Heart left ventricle (tissue), 16 donors: ENCODE data around the gene KPNA6. TPM values are rescaled to one million over a fixed set of nuclear protein-coding genes. Genes with fewer than 3 reads are reported as not detected.

Experiments used
- ATAC-seq, 4 donors: fragments of 200-7000 bp; cut with Tn5 transposase; one replicate each; pipeline ENCODE4 v1.9.1; 2020 to 2022; ENCODE audit warnings: moderate library complexity in 4 of 4, mild to moderate bottlenecking in 3 of 4, moderate number of reproducible peaks in 1 of 4
- DNase-seq, 5 donors: peaks; one replicate each; pipeline ENCODE4 v3.0.0-alpha.2; 2020
- H3K27ac ChIP-seq, 12 donors: fragments of 200-600 bp; sonication (generic) in 4 of 12; one replicate each; pipeline versions ENCODE4 v1.5.0 to v1.8.0; 2016 to 2022; ENCODE audit warnings: mild to moderate bottlenecking in 2 of 12
- H3K27me3 ChIP-seq, 9 donors: fragments of 200-600 bp; sonication (generic) in 2 of 9; one replicate each; pipeline versions ENCODE4 v1.5.1 to v1.8.0; 2016 to 2022; ENCODE audit warnings: mild to moderate bottlenecking in 3 of 9
- H3K36me3 ChIP-seq, 9 donors: fragments of 200-600 bp; sonication (generic) in 2 of 9; one replicate each; pipeline versions ENCODE4 v1.5.0 to v1.8.0; 2018 to 2022; ENCODE audit warnings: mild to moderate bottlenecking in 2 of 9
- H3K4me1 ChIP-seq, 12 donors: fragments of 200-600 bp; sonication (generic) in 4 of 12; one replicate each; pipeline versions ENCODE4 v1.5.0 to v1.8.0; 2016 to 2022; ENCODE audit warnings: mild to moderate bottlenecking in 3 of 12
- H3K4me3 ChIP-seq, 12 donors: fragments of 200-600 bp; sonication (generic) in 4 of 12; one replicate each; pipeline versions ENCODE4 v1.5.0 to v1.8.0; 2017 to 2022; ENCODE audit warnings: mild to moderate bottlenecking in 9 of 12, moderate library complexity in 4 of 12
- H3K9me3 ChIP-seq, 12 donors: fragments of 200-600 bp; sonication (generic) in 4 of 12; one replicate each; pipeline versions ENCODE4 v1.5.0 to v1.8.0; 2016 to 2022; ENCODE audit warnings: mild to moderate bottlenecking in 1 of 12
- CTCF ChIP-seq, 12 donors: fragments of 200-600 bp; sonication (generic) in 4 of 12; IDR thresholded peaks; one replicate each; pipeline versions ENCODE4 v1.5.0 to v1.8.0; 2018 to 2022; ENCODE audit warnings: antibody characterized with exemption in 12 of 12, mild to moderate bottlenecking in 5 of 12
- POLR2A ChIP-seq, 2 donors: fragments of 450-650 bp; IDR thresholded peaks; one replicate each; pipeline ENCODE4 v1.6.1; 2017; ENCODE audit warnings: antibody characterized with exemption in 2 of 2, mild to moderate bottlenecking in 2 of 2, moderate library complexity in 2 of 2
- WGBS, 4 donors: extraction: QIAGEN DNeasy Blood & Tissue Kit in 2 of 4; methylation state at CpG; one replicate each; pipeline versions ENCODE4 v1.1.5 to v1.1.7; 2013 to 2018; 5-methylcytosine and 5-hydroxymethylcytosine counted together
- intact Hi-C, 10 donors: fragments of 100-400 bp; cut with DNase I; formaldehyde crosslinking; loops; one replicate each; pipeline versions ENCODE4 v1.11.1 to v1.14.2; 2022
- polyA plus RNA-seq, 2 donors: library from polyadenylated mRNA; stranded (reverse); fragments of 200-250 nt; gene quantifications; one replicate each; pipeline ENCODE4 v1.2.3, GENCODE V29; 2013
- total RNA-seq, 9 donors: library from RNA; depleted of rRNA in 2 of 9; stranded (reverse); fragments of >200 nt in 2 of 9; fragmentation: NEBNext Ultra II Directional in 3 of 9; extraction: Animal tissue kit (Norgen Biotek cat#: 25700) in 3 of 9; gene quantifications; one replicate each; pipeline versions ENCODE4 v1.1.0 to v1.2.4, GENCODE V29; 2016 to 2023
- donor health status: ischemic (EF 13 %, LVEDD 7.1; RV severe dilation, severe dysfunction).
- donor health status: healthy with polysubstance abuse.
- donor health status: DM: no; HTN: yes; CAD: no.
- donor health status: DM: no; HTN: no; CAD: no.
- donor health status: ischemic (EF 25% LVEDD 6.9; RV normal size, moderate dysfunction).
- donor health status: ischemic (EF 25% LVEDD 5.7; RV mildly dilated, moderate dysfunction).
- donor health status: healthy.
- donor health status: DM: yes; HTN: yes; CAD: no.
- donor health status: ischemic (EF 35%, LVEDD 5.7; RV mildly dilated, moderate dysfunction).
- donor health status: nonischemic (EF 11% LVEDD 7.7; RV severe dilation, severe dysfunction).
- donor health status: DM: yes; HTN: yes; CAD: no.
- donor health status: PGD.
- donor health status: ischemic (EF 29% LVEDD 5.4; RV normal size, mild dysfunction).
- donor health status: nonischemic (EF 23%, LVEDD 6.1; RV moderate dilation, normal function).

Gene KPNA6
- total and polyA plus RNA-seq, 11 donors: 10.2 to 99.2 (median 75.2) TPM

- Histone ChIP-seq H3K9me3 (no peaks in the 10 kb centered on the region), H3K4me1 (peaks cover 5 to 47% (median 26%) of the 10 kb centered on the region in 12 donors), H3K27ac (peak overlapping the region in 6 of 12 donors; percentile 36 to 68 (median 55)), H3K27me3 (no peaks in the 10 kb centered on the region), H3K4me3 (peak overlapping the region; percentile 19 to 82 (median 64)), H3K36me3 (peaks cover 0 to 6% (median 0%) of the 10 kb centered on the region in 9 donors)
- WGBS, 4 donors: 33 to 42% (median 38%) methylated on average over 24 to 26 of the region's 26 CpGs
- ATAC-seq (no peak), DNase-seq (no peak)
- TF ChIP-seq CTCF (IDR thresholded peaks at IDR 0.05): no peak
- TF ChIP-seq POLR2A (IDR thresholded peaks at IDR 0.05): no peak
- intact Hi-C loops: no loop called here
Measured at GRCh38 chr1:32204943-32205361, 97.1 kb downstream of the KPNA6 start.

- WGBS, 4 donors: 1 to 4% (median 2%) methylated on average over 47 to 77 of the region's 77 CpGs
- peak; percentile 86 to 92 (median 87) for DNase-seq
- Histone ChIP-seq H3K9me3 (no peaks in the 10 kb centered on the region), H3K4me3 (peak within 1 kb of the TSS; percentile 19 to 82 (median 64)), H3K4me1 (peaks cover 5 to 40% (median 23%) of the 10 kb centered on the region in 12 donors), H3K27ac (peak within 1 kb of the TSS in 6 of 12 donors; percentile 36 to 68 (median 55)), H3K27me3 (no peaks in the 10 kb centered on the region), H3K36me3 (peaks cover 0 to 6% (median 0%) of the 10 kb centered on the region in 9 donors)
- peak; percentile 49 to 83 (median 76) for ATAC-seq
- intact Hi-C loops: no loop called here
- TF ChIP-seq POLR2A (IDR thresholded peaks at IDR 0.05) (peak in 1 of 2 donors; percentile 61), CTCF (IDR thresholded peaks at IDR 0.05) (no peak)
Measured at GRCh38 chr1:32205401-32206370, 97.8 kb downstream of the KPNA6 start, which contains the start of gene IQCC. TSS of gene IQCC (plus strand) at chr1:32205671. CDS start at chr1:32205682, 11 bp downstream.

- ATAC-seq: no peak
Measured at GRCh38 chr1:32208469-32208868, 100.6 kb downstream of the KPNA6 start.

More at GRCh38 chr1:32208469-32208868, 100.6 kb downstream of the KPNA6 start:
- Histone ChIP-seq H3K27ac (no peak overlapping the region), H3K36me3 (peaks cover 0 to 6% (median 0%) of the 10 kb centered on the region in 9 donors), H3K9me3 (no peaks in the 10 kb centered on the region), H3K4me3 (no peak overlapping the region), H3K27me3 (no peaks in the 10 kb centered on the region), H3K4me1 (peaks cover 0 to 25% (median 12%) of the 10 kb centered on the region in 12 donors)
- intact Hi-C loops: no loop called here
- DNase-seq: no peak
- TF ChIP-seq CTCF (IDR thresholded peaks at IDR 0.05): no peak
- WGBS, 4 donors: 86 to 94% (median 87%) methylated on average over 4 to 6 of the region's 6 CpGs
